IMR-90 (cell line): Measurements from ENCODE around the gene CRYBA1. TPM values are rescaled to one million over a fixed set of nuclear protein-coding genes. Genes with fewer than 3 reads are reported as not detected.

Experiments used
- ATAC-seq: fragments of 200-7000 bp; cut with Tn5 transposase; 2 replicates; pipeline ENCODE4 v1.9.1; 2020; ENCODE audit warnings: low read depth, mild to moderate bottlenecking, moderate library complexity
- BruUV-seq: library from RNA; stranded (reverse); fragments of 400-500 nt; replicated peaks from 2 replicates; lab custom pipeline; 2021; lab: Mats Ljungman, UMichigan
- CTCF ChIA-PET: fragments of 300-600 bp; formaldehyde crosslinking; extraction: SDS; loops from one replicate; lab custom pipeline; 2021; ENCODE audit warnings: antibody characterized with exemption; lab: Yijun Ruan, JAX
- POLR2A ChIA-PET: fragments of 300-600 bp; sonication (Branson Sonifier 250); formaldehyde crosslinking; loops from one replicate; lab custom pipeline; 2022; ENCODE audit warnings: antibody characterized with exemption; ENCODE audit not compliant: unreplicated experiment; lab: Charles Lee
- DNase-seq: peaks from one replicate; pipeline ENCODE4 v3.0.0; 2013
- H2AFZ ChIP-seq: replicated peaks from 2 replicates; pipeline ENCODE3; 2013; ENCODE audit warnings: low read length, mild to moderate bottlenecking; ENCODE audit not compliant: poor library complexity
- H2AK5ac ChIP-seq: 2 replicates; pipeline ENCODE4 v1.6.1; 2013; ENCODE audit warnings: low read depth, low read length, inconsistent platforms
- H2AK9ac ChIP-seq: replicated peaks from 2 replicates; pipeline ENCODE3; 2013; ENCODE audit warnings: mild to moderate bottlenecking, low read depth, low read length, moderate library complexity; ENCODE audit not compliant: poor library complexity
- H2BK120ac ChIP-seq: 2 replicates; pipeline ENCODE4 v1.6.1; 2013; ENCODE audit warnings: low read depth, low read length, inconsistent platforms
- H2BK15ac ChIP-seq: 3 replicates; pipeline ENCODE4 v1.6.1; 2013; ENCODE audit warnings: low read depth, low read length, inconsistent platforms
- H2BK20ac ChIP-seq: 2 replicates; pipeline ENCODE4 v1.6.1; 2013; ENCODE audit warnings: low read depth, mild to moderate bottlenecking, inconsistent platforms, low read length, moderate library complexity
- H2BK5ac ChIP-seq: 2 replicates; pipeline ENCODE4 v1.6.1; 2013; ENCODE audit warnings: mild to moderate bottlenecking, low read depth, low read length, inconsistent platforms; ENCODE audit not compliant: poor library complexity, severe bottlenecking
- H3K14ac ChIP-seq: replicated peaks from 2 replicates; pipeline ENCODE4 v1.6.1; 2013; ENCODE audit warnings: low read depth, low read length, inconsistent platforms
- H3K18ac ChIP-seq: 2 replicates; pipeline ENCODE4 v1.6.1; 2013; ENCODE audit warnings: low read depth, low read length, control low read depth
- H3K23ac ChIP-seq: 2 replicates; pipeline ENCODE4 v1.6.1; 2013; ENCODE audit warnings: low read depth, low read length, inconsistent platforms
- H3K27ac ChIP-seq: 2 replicates; pipeline ENCODE4 v1.5.1; 2013; ENCODE audit warnings: mild to moderate bottlenecking, control low read depth, low read length; ENCODE audit not compliant: insufficient read depth
- H3K27me3 ChIP-seq: 2 replicates; pipeline ENCODE4 v1.6.1; 2013; ENCODE audit warnings: low read length; ENCODE audit not compliant: control insufficient read depth, insufficient read depth
- H3K36me3 ChIP-seq: 2 replicates; pipeline ENCODE4 v1.6.1; 2013; ENCODE audit warnings: low read length, mixed read lengths; ENCODE audit not compliant: control insufficient read depth, insufficient read depth
- H3K4ac ChIP-seq: 2 replicates; pipeline ENCODE4 v1.6.1; 2013; ENCODE audit warnings: low read depth, low read length, inconsistent platforms
- H3K4me1 ChIP-seq: 2 replicates; pipeline ENCODE4 v1.6.1; 2013; ENCODE audit warnings: low read length, mixed read lengths; ENCODE audit not compliant: control insufficient read depth, insufficient read depth
- H3K4me2 ChIP-seq: 2 replicates; pipeline ENCODE4 v1.6.1; 2013; ENCODE audit warnings: low read depth, mild to moderate bottlenecking, control low read depth, low read length, moderate library complexity
- H3K4me3 ChIP-seq: 2 replicates; pipeline ENCODE4 v1.5.1; 2013; ENCODE audit warnings: low read depth, mild to moderate bottlenecking, control low read depth, low read length, moderate library complexity; ENCODE audit not compliant: insufficient read depth
- H3K56ac ChIP-seq: 2 replicates; pipeline ENCODE4 v1.6.1; 2013; ENCODE audit warnings: low read length, inconsistent platforms; ENCODE audit not compliant: insufficient read depth; ENCODE audit errors: extremely low read depth
- H3K79me1 ChIP-seq, 2 experiments: 2 replicates each; pipeline ENCODE4 v1.6.1; 2013; ENCODE audit warnings: low read length in 2 of 2, inconsistent platforms in 1 of 2, low read depth in 1 of 2
- H3K9ac ChIP-seq: 2 replicates; pipeline ENCODE4 v1.6.1; 2013; ENCODE audit warnings: low read depth, low read length, control low read depth
- H3K9me1 ChIP-seq: 2 replicates; pipeline ENCODE4 v1.6.1; 2013; ENCODE audit warnings: low read length, inconsistent platforms; ENCODE audit not compliant: insufficient read depth
- H3K9me3 ChIP-seq: 2 replicates; pipeline ENCODE4 v1.6.1; 2013; ENCODE audit warnings: low read length; ENCODE audit not compliant: control insufficient read depth, insufficient read depth
- H4K20me1 ChIP-seq: 2 replicates; pipeline ENCODE4 v1.6.1; 2013; ENCODE audit warnings: low read length, inconsistent platforms; ENCODE audit not compliant: insufficient read depth
- H4K5ac ChIP-seq: 2 replicates; pipeline ENCODE4 v1.6.1; 2013; ENCODE audit warnings: mild to moderate bottlenecking, low read depth, low read length, control low read depth
- H4K8ac ChIP-seq, 2 experiments: 2 replicates each; pipeline ENCODE4 v1.6.1; 2013; ENCODE audit warnings: low read depth in 2 of 2, low read length in 2 of 2, control low read depth in 1 of 2, inconsistent platforms in 1 of 2
- H4K91ac ChIP-seq: 2 replicates; pipeline ENCODE4 v1.6.1; 2013; ENCODE audit warnings: low read depth, low read length, inconsistent platforms; ENCODE audit not compliant: insufficient read depth
- CEBPB ChIP-seq: IDR thresholded peaks from 2 replicates; pipeline ENCODE4 v1.6.1; 2012; ENCODE audit warnings: low read depth, low read length, improper control_type of control experiment
- CTCF ChIP-seq: conservative IDR thresholded peaks from 2 replicates; pipeline ENCODE4 v1.5.1; 2012; ENCODE audit warnings: mild to moderate bottlenecking, low read depth, low read length, improper control_type of control experiment
- ELK1 ChIP-seq: fragments of 150-350 bp; IDR thresholded peaks from 2 replicates; pipeline ENCODE4 v1.6.1; 2016; ENCODE audit warnings: low read depth, mild to moderate bottlenecking, low read length, moderate library complexity, borderline replicate concordance
- FOS ChIP-seq: fragments of 150-350 bp; IDR thresholded peaks from 2 replicates; pipeline ENCODE4 v1.6.1; 2016; ENCODE audit warnings: low read depth, low read length
- MXI1 ChIP-seq: IDR thresholded peaks from 2 replicates; pipeline ENCODE4 v1.6.1; 2012; ENCODE audit warnings: low read depth, mild to moderate bottlenecking, low read length, moderate library complexity, borderline replicate concordance
- NFE2L2 ChIP-seq: fragments of 150-350 bp; IDR thresholded peaks from 2 replicates; pipeline ENCODE4 v1.6.1; 2016; ENCODE audit warnings: low read depth, mild to moderate bottlenecking, low read length
- POLR2A ChIP-seq: IDR thresholded peaks from 2 replicates; pipeline ENCODE4 v1.6.1; 2012; ENCODE audit warnings: mild to moderate bottlenecking, low read depth, low read length
- SMC3 ChIP-seq: fragments of 150-350 bp; IDR thresholded peaks from 2 replicates; pipeline ENCODE4 v1.6.1; 2016; ENCODE audit warnings: low read depth, mild to moderate bottlenecking, antibody characterized with exemption, low read length, moderate library complexity
- WGBS, 2 experiments: methylation state at CpG; one replicate each; pipeline versions ENCODE4 v1.1.5 to v1.1.7; 2013; ENCODE audit warnings: missing lambda C conversion rate in 2 of 2; ENCODE audit not compliant: insufficient read length in 1 of 2; ENCODE audit errors: extremely low coverage in 2 of 2; 5-methylcytosine and 5-hydroxymethylcytosine counted together
- dilution Hi-C: fragments of 300-500 bp; cut with HindIII; formaldehyde crosslinking; loops from one replicate; pipeline ENCODE4 v1.14.3; 2018; ENCODE audit warnings: low sequenced_read_pairs; ENCODE audit not compliant: unreplicated experiment
- in situ Hi-C: fragments of 300-500 bp; cut with MboI; formaldehyde crosslinking; loops from 3 replicates; pipeline ENCODE4 v1.14.3; 2019; ENCODE audit warnings: low sequenced_read_pairs, inconsistent platforms, mixed read lengths
- intact Hi-C: fragments of 100-400 bp; cut with micrococcal nuclease; formaldehyde crosslinking; loops from 2 replicates; pipeline ENCODE4 v1.10.0; 2022
- polyA plus RNA-seq, 3 experiments: library from polyadenylated mRNA; depleted of rRNA; stranded (reverse); fragments of >200 nt; gene quantifications; 2 replicates each; pipeline ENCODE4 v1.2.3, GENCODE V29; 2012; ENCODE audit warnings: low replicate concordance in 1 of 3
- total RNA-seq: library from RNA; depleted of rRNA; stranded (reverse); fragments of >200 nt; gene quantifications from 2 replicates; pipeline ENCODE4 v1.2.3, GENCODE V29; 2012

The CRYBA1 gene
- total and polyA plus RNA-seq, 2 of the 4 experiments (the other 2 are of a cell fraction) = not detected

GRCh38 chr17:29257756-29258155, 11.1 kb downstream of the CRYBA1 start:
- DNase-seq = peak; percentile 60
- no CpG with 5 or more reads among the region's 3 CpGs for WGBS, 2 experiments
- peak overlapping the region; percentile 9; the same call in 1 of the 2 replicates for H2BK20ac ChIP-seq
- H3K4ac ChIP-seq = peak overlapping the region; percentile 52; the same call in 1 of the 2 replicates
- H4K91ac ChIP-seq = peak overlapping the region; percentile 35; the same call in 1 of the 2 replicates
- dilution Hi-C loops = no loop called here
- ATAC-seq = peak; percentile 30
- no peak overlapping the region for H2AFZ ChIP-seq
- H3K4me1 ChIP-seq = peaks cover 8% of the 10 kb centered on the region; the same call in 1 of the 2 replicates
- intact Hi-C loops = no loop called here
- H4K8ac ChIP-seq = peak overlapping the region in 1 of 2 experiments; percentile 90; a peak in 3 of 4 replicates
- no peaks in the 10 kb centered on the region for H3K9me3 ChIP-seq
- peaks cover 10% of the 10 kb centered on the region; the same call in 1 of the 2 replicates for H4K20me1 ChIP-seq
- TF ChIP-seq CTCF (no peak), NFE2L2 (no peak), MXI1 (no peak), SMC3 (no peak), POLR2A (no peak), FOS (no peak), ELK1 (no peak), CEBPB (peak; percentile 97)
- H3K4me3 ChIP-seq = no peak overlapping the region
- no peaks in the 10 kb centered on the region for H3K27me3 ChIP-seq
- H2BK15ac ChIP-seq = no peak overlapping the region
- POLR2A ChIA-PET = interaction anchor here (0.7 kb wide), 2 partner anchors 39 to 400 kb away, joined by 3 read pairs; no protein-coding TSS in a partner anchor
- H3K27ac ChIP-seq = no peak overlapping the region
- no peak overlapping the region for H4K5ac ChIP-seq
- no peak overlapping the region for H3K18ac ChIP-seq
- H2AK5ac ChIP-seq = no peak overlapping the region; the same call in 1 of the 2 replicates
- H3K36me3 ChIP-seq = peaks cover 11% of the 10 kb centered on the region
- peak overlapping the region; percentile 37; the same call in 1 of the 2 replicates for H3K56ac ChIP-seq
- no TSS peak for BruUV-seq
- peak overlapping the region; percentile 94; the same call in 1 of the 2 replicates for H3K4me2 ChIP-seq
- H3K23ac ChIP-seq = peak overlapping the region; percentile 54; the same call in 1 of the 2 replicates
- H3K9ac ChIP-seq = no peak overlapping the region; the same call in 1 of the 2 replicates
- CTCF ChIA-PET = interaction anchor here (0.8 to 1.3 kb wide), 3 partner anchors 38 to 112 kb away, joined by 4 to 7 read pairs (median 5); no protein-coding TSS in a partner anchor
- H2BK5ac ChIP-seq = peak overlapping the region; percentile 98
- in situ Hi-C loops = no loop called here
- H3K79me1 ChIP-seq = peaks cover 10 to 55% of the 10 kb centered on the region in 2 experiments
- peak overlapping the region; percentile 51; the same call in 1 of the 2 replicates for H2BK120ac ChIP-seq
- no peak overlapping the region for H2AK9ac ChIP-seq
- H3K14ac ChIP-seq = peak overlapping the region; percentile 67; the same call in 1 of the 2 replicates
- H3K9me1 ChIP-seq = no peaks in the 10 kb centered on the region
